COLO668 (cell line): Measurements from ENCODE around the gene TOLLIP.
"Not testable (repeated sequence)": the region's sequence is repeated elsewhere in the genome, so short reads cannot be mapped to it uniquely, and the experiment has no call there.

Experiments
- DNase-seq: peaks from one replicate; lab custom pipeline; 2025; ENCODE audit not compliant: unreplicated experiment; lab: John Stamatoyannopoulos, UW

Gene TOLLIP

GRCh38 chr11:1252371-1253102 lies 56.9 kb downstream of the TOLLIP start:
- no peak for DNase-seq

- DNase-seq: no peak
Measured at GRCh38 chr11:1251236-1251770, 58.1 kb downstream of the TOLLIP start.

GRCh38 chr11:1250411-1250810 lies 59.0 kb downstream of the TOLLIP start:
- DNase-seq: not testable (repeated sequence)

DNA sequence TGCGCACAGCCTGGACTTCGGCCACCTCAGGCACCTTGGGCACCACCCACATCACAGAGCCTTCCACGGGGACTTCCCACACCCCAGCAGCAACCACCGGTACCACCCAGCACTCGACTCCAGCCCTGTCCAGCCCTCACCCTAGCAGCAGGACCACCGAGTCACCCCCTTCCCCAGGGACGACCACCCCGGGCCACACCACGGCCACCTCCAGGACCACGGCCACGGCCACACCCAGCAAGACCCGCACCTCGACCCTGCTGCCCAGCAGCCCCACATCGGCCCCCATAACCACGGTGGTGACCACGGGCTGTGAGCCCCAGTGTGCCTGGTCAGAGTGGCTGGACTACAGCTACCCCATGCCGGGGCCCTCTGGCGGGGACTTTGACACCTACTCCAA lies 60.5 kb downstream of the TOLLIP start:
- DNase-seq: not testable (repeated sequence)

- not testable (repeated sequence) for DNase-seq
Measured at GRCh38 chr11:1247026-1247425, 62.4 kb downstream of the TOLLIP start.

- DNase-seq: not testable (repeated sequence)
Measured at GRCh38 chr11:1246301-1246700, 63.1 kb downstream of the TOLLIP start.

DNA sequence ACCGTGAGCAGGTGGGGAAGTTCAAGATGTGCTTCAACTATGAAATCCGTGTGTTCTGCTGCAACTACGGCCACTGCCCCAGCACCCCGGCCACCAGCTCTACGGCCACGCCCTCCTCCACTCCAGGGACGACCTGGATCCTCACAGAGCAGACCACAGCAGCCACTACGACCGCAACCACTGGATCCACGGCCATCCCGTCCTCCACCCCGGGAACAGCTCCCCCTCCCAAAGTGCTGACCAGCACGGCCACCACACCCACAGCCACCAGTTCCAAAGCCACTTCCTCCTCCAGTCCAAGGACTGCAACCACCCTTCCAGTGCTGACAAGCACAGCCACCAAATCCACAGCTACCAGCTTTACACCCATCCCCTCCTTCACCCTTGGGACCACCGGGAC lies 63.7 kb downstream of the TOLLIP start:
- not testable (repeated sequence) for DNase-seq

GRCh38 chr11:1244557-1244956 lies 64.9 kb downstream of the TOLLIP start:
- DNase-seq: not testable (repeated sequence)

DNA sequence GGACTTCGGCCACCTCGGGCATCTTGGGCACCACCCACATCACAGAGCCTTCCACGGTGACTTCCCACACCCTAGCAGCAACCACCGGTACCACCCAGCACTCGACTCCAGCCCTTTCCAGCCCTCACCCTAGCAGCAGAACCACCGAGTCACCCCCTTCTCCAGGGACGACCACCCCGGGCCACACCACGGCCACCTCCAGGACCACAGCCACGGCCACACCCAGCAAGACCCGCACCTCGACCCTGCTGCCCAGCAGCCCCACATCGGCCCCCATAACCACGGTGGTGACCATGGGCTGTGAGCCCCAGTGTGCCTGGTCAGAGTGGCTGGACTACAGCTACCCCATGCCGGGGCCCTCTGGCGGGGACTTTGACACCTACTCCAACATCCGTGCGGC lies 65.9 kb downstream of the TOLLIP start:
- not testable (repeated sequence) for DNase-seq

DNA sequence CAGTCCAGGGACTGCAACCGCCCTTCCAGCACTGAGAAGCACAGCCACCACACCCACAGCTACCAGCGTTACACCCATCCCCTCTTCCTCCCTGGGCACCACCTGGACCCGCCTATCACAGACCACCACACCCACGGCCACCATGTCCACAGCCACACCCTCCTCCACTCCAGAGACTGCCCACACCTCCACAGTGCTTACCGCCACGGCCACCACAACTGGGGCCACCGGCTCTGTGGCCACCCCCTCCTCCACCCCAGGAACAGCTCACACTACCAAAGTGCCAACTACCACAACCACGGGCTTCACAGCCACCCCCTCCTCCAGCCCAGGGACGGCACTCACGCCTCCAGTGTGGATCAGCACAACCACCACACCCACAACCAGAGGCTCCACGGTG lies 66.7 kb downstream of the TOLLIP start:
- DNase-seq: not testable (repeated sequence)

DNA sequence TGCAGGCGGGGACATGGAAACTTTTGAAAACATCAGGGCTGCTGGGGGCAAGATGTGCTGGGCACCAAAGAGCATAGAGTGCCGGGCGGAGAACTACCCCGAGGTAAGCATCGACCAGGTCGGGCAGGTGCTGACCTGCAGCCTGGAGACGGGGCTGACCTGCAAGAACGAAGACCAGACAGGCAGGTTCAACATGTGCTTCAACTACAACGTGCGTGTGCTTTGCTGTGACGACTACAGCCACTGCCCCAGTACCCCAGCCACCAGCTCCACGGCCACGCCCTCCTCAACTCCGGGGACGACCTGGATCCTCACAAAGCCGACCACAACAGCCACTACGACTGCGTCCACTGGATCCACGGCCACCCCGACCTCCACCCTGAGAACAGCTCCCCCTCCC lies 67.1 kb downstream of the TOLLIP start:
- DNase-seq: no peak

GRCh38 chr11:1241706-1242105 lies 67.7 kb downstream of the TOLLIP start:
- DNase-seq: no peak

DNA sequence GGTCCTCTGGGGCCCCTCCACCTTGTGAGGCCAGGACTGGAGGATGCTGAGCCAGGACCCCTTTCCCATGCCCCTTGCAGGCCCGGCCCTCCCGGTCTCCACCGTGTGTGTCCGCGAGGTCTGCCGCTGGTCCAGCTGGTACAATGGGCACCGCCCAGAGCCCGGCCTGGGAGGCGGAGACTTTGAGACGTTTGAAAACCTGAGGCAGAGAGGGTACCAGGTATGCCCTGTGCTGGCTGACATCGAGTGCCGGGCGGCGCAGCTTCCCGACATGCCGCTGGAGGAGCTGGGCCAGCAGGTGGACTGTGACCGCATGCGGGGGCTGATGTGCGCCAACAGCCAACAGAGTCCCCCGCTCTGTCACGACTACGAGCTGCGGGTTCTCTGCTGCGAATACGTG lies 68.7 kb downstream of the TOLLIP start:
- DNase-seq: no peak

DNA sequence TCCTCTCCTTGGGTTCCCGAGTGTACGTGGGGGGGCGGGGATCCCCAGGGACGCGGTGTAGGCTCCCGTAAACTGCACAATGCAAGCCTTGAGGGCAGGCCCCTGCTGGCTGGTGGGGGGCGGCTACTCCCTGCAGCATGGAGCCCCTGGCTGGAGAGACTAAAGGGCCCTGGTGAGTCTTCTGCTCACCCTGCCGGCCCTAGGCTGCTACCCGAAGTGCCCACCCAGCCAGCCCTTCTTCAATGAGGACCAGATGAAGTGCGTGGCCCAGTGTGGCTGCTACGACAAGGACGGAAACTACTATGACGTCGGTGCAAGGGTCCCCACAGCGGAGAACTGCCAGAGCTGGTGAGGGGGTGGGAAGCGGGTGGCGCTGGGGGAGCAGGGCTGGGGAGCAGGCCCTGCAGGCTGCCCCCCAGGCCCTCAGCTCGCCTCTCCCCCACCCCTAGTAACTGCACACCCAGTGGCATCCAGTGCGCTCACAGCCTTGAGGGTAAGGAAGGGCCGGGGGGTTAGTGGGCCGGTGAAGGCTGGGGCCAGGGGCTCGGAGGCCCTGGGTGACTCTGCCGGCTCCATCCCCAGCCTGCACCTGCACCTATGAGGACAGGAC lies 69.7 kb downstream of the TOLLIP start:
- DNase-seq: no peak

DNA sequence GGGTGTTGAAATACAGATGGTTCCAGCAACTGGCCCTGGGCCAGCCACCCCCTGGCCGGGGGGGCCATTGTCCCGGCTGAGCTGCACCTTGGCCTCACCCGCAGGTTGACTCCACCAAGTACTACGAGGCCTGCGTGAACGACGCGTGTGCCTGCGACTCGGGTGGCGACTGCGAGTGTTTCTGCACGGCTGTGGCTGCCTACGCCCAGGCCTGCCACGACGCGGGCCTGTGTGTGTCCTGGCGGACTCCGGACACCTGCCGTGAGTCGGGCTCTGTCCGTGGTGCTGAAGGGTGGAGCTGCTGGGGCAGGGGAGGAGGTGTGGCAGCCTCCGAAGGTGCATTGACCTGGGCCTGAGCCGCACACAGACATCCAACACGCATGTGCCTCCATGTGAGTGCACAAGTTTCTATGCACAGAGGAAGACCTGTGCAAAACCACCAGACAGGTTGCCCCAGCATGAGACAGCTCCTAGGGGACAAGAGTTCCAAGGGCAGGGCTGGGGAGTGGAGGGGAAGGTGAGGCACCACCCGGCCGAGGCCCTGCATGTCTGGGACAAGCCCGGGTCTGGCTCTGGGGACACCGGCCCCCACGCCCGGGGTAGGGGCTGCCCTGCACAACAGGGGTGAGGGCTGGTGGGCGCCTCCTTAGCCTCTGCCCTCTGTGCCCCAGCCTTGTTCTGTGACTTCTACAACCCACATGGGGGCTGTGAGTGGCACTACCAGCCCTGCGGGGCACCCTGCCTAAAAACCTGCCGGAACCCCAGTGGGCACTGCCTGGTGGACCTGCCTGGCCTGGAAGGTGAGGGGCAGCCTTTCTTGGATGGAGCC lies 70.5 kb downstream of the TOLLIP start:
- DNase-seq: no peak

- DNase-seq: no peak
Measured at GRCh38 chr11:1237851-1238250, 71.6 kb downstream of the TOLLIP start.

DNA sequence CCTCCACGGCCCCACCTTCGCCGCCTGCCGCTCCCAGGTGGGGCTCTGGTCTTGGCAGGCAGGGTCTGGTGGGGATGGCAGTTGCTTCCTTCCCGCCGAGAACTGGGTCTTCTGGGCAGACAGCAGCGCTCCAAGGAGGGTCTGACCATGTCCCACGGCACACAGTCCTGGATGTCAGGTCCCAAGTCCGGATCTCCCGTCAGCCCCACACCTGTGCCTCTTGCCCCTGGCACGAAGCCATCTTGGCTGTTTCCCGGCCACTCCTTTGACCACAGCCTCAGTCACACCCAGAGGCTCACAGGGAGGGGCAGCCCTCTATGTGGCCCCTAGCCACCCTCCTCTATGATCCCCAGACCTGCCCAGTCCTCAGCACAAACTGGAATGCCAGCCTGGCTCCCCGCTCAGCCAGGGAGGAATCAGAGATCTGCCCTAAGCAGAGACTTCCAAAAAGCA lies 72.3 kb downstream of the TOLLIP start:
- no peak for DNase-seq

DNA sequence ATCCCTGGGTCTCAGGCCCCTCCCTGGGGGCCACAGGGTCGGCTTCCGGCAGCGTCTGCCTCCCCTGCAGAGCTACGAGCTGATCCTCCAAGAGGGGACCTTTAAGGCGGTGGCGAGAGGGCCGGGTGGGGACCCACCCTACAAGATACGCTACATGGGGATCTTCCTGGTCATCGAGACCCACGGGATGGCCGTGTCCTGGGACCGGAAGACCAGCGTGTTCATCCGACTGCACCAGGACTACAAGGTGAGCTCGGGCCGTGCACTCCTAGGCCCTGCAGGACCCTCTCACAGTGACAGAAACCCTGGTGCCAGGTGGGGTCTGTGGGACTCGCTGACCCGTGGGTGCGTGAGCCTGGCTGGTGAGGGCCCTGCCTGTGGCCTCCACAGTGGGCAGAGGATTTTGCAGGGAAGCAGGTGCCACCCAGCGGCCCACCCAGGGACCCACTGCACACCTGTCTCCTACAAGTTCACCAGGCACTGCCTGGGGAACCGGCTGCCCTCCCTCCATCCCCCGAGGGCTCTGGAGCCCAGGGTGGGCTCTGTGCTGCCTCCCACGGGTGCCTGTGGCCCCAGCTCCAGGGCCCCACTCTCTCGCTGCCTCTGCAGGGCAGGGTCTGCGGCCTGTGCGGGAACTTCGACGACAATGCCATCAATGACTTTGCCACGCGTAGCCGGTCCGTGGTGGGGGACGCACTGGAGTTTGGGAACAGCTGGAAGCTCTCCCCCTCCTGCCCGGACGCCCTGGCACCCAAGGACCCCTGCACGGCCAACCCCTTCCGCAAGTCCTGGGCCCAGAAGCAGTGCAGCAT lies 72.9 kb downstream of the TOLLIP start:
- no peak for DNase-seq

- DNase-seq: no peak
Measured at GRCh38 chr11:1235901-1236315, 73.5 kb downstream of the TOLLIP start.

DNA sequence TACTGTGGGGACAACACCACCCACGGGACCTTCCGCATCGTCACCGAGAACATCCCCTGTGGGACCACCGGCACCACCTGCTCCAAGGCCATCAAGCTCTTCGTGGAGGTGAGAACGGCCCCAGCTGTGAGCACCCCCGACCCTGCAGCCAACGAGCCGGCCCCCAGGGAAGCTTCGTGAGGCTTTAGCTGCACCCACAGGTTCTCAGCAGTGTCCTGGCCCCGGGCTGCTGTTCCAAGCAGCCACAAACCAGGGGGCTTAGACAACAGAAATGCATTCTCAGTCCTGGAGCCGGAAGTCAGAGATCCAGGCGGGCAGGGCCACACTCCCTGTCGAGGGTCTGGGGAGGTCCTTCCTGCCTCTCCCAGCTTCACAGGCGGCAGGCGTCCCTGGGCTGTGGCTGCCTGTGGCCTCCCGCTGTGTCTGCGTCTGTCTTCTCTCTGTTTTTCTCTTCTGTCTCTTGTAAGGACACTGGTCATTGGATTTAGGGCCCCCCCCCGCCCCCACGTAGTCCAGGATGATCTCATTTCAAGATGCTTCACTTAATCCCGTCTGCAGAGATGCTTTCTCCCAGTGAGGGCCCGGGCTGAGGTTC lies 74.0 kb downstream of the TOLLIP start:
- DNase-seq: no peak
